GM19099 (cell line): ENCODE results near the gene ZNF488.

Experiments used
- POLR2A ChIP-seq: IDR thresholded peaks from 3 replicates; pipeline ENCODE4 v1.6.1; 2011; ENCODE audit warnings: low read depth; ENCODE audit not compliant: insufficient read length; ENCODE audit errors: extremely low read depth

ZNF488 gene

DNA sequence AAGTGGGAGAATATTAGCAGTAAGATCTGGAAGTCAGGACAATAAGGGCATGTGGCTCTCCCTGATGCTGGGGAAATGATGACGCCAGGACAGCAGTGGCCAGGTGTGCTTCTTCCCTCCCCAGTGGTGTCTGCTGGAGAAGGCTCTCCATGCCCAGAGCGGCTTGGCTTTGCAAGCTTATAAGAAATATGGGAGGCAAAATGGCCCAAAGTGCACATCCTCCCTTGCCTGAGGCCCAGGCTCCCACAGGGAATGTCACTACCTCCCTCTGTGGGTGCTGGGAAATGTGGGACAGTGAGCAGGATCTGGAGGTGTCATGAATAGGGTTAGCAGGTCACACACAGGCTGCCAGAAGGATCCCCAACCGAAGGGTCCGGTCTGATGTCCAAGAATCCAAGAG is 17.1 kb upstream of the ZNF488 start:
- TF ChIP-seq POLR2A, result no peak

- no peak for TF ChIP-seq POLR2A
These were observed 16.7 kb upstream of the ZNF488 start for GRCh38 chr10:47400786-47401185.

GRCh38 chr10:47400251-47400650 is 16.2 kb upstream of the ZNF488 start:
- no peak for TF ChIP-seq POLR2A

GRCh38 chr10:47397256-47397655 is 13.2 kb upstream of the ZNF488 start:
- TF ChIP-seq POLR2A, result no peak

DNA sequence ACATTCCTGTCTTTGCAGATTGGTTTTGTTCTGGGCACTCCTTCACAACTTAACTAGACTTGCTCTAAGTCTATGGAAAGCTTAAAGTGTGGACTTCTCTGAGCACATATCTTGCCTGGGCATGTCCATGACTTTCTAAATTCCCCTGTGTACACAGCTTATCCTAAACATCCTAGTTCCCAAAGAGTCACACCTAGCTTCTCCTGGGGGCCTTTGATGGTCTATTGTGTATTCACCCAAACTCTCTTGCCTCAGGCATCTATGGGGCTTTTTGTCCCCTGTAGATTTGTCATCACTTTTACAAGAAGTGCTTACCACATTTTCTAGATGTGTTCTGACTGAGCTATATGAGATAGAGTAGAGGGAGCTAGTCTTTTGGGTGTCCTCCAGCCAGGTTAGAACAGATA is 12.2 kb upstream of the ZNF488 start:
- no peak for TF ChIP-seq POLR2A

- no peak for TF ChIP-seq POLR2A
These were observed 5.5 kb upstream of the ZNF488 start for GRCh38 chr10:47389619-47390018.

DNA sequence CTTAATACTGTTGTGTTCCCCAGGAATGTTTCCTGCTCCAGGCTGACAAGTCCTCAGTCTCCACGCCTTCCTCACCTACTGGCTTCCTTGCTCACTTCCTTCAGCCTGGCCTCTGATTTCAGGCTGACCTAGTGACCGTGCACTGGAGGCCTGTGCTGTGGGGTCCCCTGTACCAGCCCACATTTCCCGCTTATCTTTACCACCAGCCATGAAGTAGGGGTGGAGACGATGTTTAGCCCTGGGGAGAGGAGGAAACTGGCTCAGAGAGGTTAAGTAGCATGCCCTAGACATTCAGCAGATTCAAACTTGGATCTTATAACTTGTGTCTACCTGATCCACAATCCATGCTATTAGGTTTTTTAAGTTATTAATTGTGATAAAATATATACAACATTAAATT is 4.8 kb upstream of the ZNF488 start:
- TF ChIP-seq POLR2A, result no peak

DNA sequence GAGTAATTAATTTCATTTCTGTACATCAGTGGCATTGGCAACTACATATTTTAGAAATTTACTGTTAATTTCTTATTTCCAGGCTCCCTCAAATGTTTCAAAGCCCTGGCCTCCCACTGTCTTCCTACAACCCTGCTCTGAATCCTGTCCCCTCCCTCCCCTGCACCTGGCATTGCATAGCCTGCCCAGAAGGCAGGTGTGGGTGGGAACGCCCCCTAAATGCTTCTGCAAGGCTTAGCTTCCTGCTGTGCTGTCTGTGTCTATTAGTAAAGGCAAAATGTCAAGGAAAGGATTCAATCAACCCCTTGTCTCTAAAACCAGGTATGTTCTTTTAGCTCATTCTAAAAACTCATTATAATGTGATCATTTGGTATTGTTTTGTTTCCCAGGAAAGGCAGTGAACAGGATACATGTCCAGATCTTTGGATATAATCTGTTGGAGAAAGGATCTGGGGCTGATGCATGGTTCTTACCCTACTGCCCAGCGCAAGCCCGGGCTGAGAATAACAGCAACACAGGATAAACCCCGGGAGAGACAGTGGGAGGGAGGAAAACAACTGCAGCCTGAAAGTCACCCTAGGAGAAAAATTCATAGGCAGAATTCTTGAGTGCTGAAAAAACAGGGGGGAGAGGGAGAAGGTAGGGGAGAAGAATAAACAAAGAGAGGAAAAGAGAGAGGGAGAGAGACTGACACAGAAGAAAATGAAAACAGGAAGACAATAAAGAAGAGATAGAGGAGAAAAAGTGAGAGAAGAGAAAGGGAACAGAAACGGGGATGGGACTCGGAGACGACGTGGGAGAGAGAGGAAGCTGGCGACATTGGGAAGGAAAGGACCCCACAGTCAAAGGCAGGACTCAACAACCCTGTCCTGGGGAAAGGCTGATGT is 589 bp downstream of the ZNF488 start:
- no peak for TF ChIP-seq POLR2A

DNA sequence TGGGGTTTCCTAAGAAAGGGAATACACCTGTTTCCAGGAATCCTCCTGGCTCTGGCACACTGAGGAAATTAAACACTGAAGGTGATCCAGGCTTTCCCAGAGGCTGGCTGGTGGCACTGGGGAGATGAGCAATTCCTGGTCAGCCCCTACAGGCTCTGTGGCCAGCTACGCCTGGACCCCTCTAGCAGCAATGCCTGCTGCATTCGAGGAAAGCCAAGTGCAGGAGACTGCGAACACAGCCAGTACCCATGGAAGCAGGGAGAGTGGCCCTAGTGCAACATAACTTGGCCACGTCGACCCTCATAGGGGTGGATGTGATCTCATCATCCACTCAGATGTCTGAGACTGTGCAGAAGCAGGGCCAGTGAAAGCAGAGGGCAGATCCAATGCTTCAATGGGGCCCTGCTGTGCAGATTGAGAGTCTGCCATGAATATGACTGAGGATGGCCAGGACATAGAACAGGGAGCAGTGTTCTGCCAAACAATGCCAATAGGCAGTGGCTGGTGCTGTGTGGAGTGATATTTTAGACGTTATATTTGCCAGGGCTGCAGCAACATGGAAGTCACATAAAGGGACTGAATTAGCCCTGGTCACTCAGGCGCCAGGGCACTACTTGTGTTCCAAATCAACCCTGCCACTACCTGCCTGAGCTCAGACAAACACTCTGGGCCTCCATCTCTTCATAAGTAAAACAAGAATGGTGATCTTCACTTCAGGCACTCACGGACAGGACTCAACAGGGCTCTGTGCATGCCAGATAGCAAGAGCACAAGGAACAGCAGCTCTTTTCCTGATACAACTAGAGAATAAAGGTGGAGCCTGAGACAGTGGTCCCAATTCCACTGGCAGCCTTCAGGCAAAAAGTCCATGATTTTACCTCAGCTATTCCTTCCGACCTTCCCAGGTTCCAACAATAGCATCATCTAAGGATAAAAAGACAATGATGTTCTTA is 2.4 kb downstream of the ZNF488 start:
- TF ChIP-seq POLR2A, result no peak

- no peak for TF ChIP-seq POLR2A
These were observed 3.0 kb downstream of the ZNF488 start for GRCh38 chr10:47381103-47381395.

GRCh38 chr10:47380341-47381102 is 3.6 kb downstream of the ZNF488 start:
- TF ChIP-seq POLR2A, result no peak

DNA sequence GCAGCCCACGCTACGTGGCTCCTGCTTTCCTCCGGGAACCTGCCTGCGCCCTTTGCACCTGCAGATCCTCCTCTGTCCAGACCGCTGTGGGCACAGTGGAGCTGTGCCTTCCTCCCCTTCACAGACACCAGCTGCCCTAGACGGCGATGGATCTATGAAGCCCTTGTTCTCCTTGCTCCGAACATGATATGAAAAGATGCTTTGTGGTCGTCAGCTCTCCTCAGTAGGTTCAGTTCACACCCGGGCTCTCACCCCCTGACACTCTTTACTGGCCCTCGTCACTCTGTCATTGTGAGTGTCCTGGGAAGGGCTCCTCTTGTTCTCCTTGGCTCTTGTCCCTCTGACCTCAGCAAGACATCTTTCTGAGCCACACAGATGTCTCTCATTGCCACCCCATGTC is 4.2 kb downstream of the ZNF488 start:
- TF ChIP-seq POLR2A, result no peak

- no peak for TF ChIP-seq POLR2A
These were observed 4.7 kb downstream of the ZNF488 start for GRCh38 chr10:47379445-47379785.

DNA sequence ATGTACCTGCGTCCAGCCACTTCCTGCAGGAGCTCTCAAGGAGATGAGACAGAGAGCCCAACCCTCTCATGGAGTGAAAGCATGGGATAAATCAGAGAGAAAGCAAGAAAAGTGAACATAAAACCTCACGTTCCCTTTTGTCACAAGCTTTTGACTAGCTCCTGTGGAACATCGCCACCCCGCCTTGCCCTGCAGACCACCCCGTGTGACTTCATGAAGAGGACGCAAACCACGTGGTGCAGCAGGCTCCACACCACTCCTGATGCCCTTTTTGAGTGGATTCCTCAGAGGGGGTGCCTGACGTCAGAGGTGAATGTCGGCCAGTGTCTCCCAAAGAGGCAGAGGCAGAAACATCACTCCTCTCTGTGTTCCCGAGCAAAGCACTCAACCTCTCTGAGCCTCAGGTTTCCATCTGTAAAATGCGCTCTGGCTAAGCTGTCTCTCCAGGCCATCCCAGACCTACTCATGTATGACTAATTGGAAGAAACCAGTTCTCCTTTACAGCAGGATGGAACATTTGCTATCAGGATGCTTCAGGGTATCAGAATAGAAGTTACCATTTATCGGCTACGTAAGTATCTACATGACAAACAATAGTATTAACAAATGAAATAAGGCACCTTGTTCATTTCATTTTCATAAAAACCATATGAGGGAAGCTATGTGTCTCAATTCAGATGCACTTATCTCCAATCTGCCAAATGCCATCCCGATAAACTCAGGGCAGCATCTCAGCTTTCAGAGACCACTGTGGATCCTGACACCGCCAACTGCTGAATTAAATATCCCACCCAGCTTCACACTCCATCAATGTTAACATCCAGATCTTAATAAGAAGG is 5.3 kb downstream of the ZNF488 start:
- no peak for TF ChIP-seq POLR2A

DNA sequence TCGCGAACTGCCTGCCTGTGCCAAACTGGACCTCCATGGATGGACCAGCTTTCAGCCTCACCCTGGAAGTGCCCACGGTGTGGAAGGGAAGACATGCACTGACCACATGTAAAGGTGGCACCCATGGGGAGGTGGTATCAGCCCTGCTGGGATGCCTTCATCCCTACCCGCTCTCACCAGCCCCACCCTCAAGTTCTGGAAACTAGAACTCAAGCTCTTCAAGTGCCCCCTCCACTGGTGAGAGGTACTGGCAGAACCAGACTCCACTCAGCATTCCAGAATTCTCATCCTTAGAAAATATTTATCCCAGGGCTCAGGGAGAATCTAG is 5.9 kb downstream of the ZNF488 start:
- TF ChIP-seq POLR2A, result no peak
